GM19395 (cell line): ENCODE data around the gene FDX2.
"Not testable (repeated sequence)": the region's sequence is repeated elsewhere in the genome, so short reads cannot be mapped to it uniquely, and the experiment has no call there.

Experiments
- ATAC-seq: cut with Tn5 transposase; IDR thresholded peaks from one replicate; pipeline ENCODE4 v1.9.1; 2021; ENCODE audit warnings: mild to moderate bottlenecking, moderate library complexity; ENCODE audit not compliant: unreplicated experiment

The FDX2 gene

DNA sequence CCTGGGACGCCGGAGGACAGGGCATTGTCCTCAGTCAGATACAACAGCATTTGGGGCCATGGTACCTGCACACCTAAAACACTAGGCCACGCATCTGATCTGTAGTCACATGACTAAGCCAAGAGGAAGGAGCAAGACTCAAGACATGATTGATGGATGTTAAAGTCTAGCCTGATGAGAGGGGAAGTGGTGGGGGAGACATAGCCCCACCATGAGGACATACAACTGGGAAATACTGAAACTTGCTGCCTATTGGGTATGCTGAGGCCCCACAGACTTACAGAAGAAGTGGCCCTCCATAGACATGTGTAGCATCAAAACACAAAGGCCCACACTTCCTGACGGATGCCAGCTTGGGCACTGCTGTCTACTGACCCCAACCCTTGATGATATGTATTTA lies 30.4 kb downstream of the FDX2 start:
- no peak for ATAC-seq

DNA sequence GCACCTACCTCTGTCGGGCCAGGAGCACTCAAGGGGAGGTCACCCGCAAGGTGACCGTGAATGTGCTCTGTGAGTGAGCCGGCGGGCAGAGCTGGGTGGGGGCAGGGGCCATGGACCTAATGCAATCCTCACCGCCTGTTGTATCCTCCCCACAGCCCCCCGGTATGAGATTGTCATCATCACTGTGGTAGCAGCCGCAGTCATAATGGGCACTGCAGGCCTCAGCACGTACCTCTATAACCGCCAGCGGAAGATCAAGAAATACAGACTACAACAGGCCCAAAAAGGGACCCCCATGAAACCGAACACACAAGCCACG lies 30.9 kb downstream of the FDX2 start:
- no peak for ATAC-seq

DNA sequence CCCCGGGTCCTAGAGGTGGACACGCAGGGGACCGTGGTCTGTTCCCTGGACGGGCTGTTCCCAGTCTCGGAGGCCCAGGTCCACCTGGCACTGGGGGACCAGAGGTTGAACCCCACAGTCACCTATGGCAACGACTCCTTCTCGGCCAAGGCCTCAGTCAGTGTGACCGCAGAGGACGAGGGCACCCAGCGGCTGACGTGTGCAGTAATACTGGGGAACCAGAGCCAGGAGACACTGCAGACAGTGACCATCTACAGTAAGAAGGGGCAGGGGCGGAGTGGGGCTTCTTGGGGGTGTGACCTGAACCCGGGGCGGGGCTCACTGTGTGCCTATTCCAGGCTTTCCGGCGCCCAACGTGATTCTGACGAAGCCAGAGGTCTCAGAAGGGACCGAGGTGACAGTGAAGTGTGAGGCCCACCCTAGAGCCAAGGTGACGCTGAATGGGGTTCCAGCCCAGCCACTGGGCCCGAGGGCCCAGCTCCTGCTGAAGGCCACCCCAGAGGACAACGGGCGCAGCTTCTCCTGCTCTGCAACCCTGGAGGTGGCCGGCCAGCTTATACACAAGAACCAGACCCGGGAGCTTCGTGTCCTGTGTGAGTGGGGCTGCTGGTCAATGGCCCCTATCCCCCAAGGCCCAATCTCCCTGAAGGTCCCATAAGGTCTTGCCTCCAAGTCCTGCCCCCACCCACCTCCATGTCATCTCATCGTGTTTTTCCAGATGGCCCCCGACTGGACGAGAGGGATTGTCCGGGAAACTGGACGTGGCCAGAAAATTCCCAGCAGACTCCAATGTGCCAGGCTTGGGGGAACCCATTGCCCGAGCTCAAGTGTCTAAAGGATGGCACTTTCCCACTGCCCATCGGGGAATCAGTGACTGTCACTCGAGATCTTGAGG lies 31.5 kb downstream of the FDX2 start:
- ATAC-seq: no peak

DNA sequence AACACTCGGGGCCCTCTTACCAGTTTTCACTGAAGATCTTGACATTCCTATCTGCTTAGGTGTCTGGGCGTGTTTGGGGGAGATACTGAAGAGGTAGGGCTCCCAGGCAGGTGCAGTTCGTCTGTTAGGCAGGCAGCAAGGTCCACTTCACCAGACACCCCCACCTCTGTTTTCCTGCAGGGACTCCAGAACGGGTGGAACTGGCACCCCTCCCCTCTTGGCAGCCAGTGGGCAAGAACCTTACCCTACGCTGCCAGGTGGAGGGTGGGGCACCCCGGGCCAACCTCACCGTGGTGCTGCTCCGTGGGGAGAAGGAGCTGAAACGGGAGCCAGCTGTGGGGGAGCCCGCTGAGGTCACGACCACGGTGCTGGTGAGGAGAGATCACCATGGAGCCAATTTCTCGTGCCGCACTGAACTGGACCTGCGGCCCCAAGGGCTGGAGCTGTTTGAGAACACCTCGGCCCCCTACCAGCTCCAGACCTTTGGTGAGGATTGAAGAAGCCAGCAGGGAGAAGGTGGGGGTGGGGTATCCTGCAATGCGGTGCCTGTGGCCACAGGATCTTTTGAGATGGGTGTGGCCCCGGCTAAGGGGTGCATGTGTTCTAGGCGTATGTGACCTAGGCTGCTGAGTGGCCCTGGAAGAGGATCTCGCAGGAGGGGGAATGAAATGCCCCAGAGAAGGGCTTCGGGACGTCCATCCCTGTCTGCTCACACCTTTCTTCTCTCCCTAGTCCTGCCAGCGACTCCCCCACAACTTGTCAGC lies 32.3 kb downstream of the FDX2 start:
- ATAC-seq: no peak

DNA sequence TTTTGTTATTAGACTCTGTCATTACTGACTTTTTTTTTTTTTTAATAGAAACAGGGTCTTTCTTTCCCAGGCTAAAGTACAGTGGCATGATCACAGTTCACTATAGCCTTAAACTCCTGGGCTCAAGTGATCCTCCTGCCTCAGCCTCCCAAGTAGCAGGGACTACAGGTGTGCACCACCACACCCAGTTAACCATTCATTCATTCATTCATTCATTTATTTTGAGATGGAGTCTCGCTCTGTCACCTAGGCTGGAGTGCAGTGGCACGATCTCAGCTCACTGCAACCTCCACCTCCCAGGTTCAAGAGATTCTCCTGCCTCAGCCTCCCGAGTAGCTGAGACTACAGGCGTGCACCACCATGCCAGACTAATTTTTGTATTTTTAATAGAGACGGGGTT lies 33.8 kb downstream of the FDX2 start:
- ATAC-seq: not testable (repeated sequence)

DNA sequence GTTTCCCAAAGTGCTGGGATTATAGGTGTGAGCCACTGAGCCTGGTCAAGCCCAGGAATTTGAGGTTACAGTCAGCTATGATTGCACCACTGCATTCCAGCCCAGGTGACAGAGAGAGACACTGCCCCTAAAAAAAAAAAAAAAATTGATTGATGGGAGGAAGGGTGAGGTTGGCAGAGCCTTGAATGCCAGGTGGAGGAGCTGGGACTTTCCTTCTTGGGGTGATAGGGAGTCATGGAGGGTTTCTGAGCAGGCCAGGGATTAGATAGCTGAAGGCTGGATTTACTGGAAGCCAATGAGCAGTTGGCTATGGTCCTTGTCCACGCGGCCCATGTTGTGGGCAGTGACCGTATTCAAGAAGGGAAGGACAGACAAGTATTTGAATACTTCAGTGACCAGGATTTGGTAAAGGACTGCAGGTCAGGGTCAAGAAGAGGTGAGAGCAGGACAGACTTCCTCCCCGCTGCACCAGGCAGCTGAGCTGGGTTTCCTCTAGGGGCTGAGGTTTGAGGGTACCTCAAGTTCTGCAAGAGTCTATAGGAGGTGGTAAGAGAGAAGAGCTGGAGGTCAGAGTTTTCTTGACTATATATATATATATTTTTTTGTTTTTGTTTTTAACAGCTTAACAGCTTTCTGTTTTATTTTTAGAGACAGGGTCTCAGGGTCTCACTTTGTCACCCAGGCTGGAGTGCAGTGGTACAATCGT lies 35.9 kb downstream of the FDX2 start:
- ATAC-seq: no peak

DNA sequence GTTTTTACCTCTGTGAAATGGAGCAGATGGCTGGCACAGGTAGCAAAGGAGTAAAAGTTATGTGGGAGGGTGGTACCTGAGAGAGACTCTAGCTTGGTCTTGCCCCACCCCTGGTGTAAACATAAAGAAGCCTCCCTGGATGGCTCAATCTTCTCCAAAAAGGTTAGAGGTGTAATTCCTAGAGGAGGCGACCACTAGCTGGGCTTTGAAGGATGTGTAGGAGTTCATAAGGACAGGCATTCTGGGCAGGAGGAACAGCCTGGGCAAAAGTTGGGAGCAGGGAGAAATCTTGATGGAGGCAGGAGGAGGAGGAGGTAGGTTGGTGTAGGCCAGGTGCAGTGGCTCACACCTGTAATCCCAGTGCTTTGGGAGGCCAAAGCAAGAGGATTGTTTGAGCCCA lies 36.9 kb downstream of the FDX2 start:
- no peak for ATAC-seq

DNA sequence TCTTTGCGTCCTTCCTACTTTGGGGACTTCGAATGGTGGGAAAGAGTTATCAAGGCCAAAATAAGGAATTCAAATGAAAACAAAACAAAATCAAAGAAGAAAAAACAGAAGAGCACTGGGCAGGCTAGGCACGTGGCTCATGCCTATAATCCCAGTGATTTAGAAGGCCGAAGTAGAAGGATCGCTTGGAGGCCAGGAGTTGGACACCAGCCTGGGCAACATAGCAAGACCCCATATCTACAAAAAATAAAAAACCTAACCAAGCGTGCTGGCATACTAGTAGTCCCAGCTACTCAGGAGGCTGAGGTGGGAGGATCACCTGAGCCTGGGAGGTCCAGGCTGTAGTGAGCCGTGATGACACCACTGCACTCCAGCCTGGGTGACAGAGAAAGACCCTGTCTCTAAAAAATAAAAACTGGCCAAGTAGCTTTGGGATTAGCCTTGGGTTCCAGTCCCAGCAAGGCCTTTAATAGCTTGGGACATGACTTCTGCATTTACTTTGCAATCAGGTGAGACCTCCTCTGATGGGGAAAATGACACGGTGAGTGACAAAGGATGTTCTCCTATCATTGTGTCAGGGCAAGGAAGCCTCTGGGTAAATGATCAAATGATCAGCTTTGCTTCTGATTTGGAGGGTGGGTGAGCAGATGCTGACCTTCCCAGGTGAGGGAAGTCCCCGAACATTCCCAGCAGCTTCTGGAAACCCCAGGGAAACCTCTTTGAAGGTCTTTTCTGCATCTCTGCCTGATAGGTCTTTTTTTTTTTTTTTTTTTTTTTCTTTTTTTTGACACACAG lies 37.8 kb downstream of the FDX2 start:
- ATAC-seq: no peak

DNA sequence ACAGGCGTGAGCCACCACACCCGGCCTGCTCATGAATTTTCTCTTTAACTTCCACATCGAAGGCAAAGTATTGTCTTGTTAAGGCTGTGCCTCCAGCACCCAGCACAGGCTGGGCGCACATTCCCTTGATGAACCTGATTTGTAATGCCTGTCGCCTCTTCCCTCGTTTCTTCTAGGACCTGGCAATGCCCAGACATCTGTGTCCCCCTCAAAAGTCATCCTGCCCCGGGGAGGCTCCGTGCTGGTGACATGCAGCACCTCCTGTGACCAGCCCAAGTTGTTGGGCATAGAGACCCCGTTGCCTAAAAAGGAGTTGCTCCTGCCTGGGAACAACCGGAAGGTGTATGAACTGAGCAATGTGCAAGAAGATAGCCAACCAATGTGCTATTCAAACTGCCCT lies 41.2 kb downstream of the FDX2 start:
- no peak for ATAC-seq

DNA sequence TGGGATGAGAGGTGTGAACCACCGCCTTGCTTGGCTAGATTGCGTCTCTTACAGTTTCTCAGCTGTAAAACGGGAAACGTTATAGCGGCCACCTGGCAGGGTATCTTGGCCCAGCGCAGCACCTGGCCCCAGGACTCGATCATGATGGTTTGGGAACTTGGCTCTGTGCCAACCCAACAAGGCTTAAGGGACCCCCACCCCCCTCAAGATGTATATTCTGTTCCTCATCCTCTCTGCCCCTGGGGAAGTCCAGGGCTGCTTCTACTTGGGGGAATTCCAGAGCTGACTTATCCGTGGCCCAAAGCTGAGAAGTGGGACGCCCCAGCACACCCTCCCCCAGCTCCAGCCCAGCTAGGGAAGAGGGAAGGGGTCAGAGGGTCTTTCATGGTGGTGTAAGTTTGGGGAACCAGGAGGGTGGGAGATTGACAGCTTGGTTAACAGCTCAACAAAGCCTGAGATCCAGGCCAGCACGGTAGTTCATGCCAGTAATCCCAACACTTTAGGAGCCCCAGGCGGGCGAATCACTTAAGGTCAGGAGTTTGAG lies 44.2 kb downstream of the FDX2 start:
- ATAC-seq: no peak

DNA sequence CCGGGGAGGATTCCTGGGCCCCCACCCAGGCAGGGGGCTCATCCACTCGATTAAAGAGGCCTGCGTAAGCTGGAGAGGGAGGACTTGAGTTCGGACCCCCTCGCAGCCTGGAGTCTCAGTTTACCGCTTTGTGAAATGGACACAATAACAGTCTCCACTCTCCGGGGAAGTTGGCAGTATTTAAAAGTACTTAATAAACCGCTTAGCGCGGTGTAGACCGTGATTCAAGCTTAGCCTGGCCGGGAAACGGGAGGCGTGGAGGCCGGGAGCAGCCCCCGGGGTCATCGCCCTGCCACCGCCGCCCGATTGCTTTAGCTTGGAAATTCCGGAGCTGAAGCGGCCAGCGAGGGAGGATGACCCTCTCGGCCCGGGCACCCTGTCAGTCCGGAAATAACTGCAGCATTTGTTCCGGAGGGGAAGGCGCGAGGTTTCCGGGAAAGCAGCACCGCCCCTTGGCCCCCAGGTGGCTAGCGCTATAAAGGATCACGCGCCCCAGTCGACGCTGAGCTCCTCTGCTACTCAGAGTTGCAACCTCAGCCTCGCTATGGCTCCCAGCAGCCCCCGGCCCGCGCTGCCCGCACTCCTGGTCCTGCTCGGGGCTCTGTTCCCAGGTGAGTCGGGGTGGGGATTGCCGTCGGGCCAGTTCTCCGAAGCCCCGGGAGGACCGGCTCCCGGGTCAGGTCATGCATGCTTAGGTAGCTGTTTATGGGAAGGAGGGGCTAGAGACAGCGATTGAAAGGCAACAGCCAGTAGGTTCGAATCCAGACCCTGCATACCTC lies 45.0 kb downstream of the FDX2 start, which contains the start of gene ICAM1:
ICAM1 (plus strand) TSS at position 505 of the 779 bp plus-strand sequence; CDS start at position 545, 40 bp downstream.
- ATAC-seq: no peak

DNA sequence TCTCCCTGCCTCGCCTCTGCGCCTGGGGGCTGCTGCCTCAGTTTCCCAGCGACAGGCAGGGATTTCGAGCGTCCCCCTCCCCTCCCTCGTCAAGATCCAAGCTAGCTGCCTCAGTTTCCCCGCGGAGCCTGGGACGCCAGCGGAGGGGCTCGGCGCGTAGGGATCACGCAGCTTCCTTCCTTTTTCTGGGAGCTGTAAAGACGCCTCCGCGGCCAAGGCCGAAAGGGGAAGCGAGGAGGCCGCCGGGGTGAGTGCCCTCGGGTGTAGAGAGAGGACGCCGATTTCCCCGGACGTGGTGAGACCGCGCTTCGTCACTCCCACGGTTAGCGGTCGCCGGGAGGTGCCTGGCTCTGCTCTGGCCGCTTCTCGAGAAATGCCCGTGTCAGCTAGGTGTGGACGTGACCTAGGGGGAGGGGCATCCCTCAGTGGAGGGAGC lies 45.6 kb downstream of the FDX2 start:
- no peak for ATAC-seq

DNA sequence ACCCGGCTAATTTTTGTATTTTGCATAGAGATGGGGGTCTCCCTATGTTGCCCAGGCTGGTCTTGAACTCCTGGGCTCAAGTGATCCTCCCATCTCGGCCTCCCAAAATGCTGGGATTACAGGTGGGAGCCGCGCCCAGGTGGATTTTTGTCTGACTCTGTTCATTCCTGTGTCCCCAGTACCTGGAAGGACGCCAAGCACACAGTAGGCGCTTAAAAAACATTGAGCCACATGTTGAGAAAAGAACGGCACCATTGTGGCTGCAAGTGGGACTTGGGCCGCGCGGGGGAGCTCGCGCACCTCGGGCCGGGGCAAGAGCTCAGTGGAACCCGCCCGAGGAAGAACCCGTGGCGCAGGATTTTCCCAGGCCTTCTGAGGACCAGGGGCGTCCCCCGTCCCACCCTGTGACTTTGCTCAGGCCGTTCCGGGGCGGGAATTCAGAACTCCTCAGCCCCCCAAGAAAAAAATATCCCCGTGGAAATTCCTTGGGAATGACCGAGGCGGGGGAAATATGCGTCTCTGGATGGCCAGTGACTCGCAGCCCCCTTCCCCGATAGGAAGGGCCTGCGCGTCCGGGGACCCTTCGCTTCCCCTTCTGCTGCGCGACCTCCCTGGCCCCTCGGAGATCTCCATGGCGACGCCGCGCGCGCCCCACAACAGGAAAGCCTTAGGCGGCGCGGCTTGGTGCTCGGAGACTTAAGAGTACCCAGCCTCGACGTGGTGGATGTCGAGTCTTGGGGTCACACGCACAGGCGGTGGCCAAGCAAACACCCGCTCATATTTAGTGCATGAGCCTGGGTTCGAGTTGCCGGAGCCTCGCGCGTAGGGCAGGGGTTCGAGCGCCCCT lies 46.3 kb downstream of the FDX2 start:
- no peak for ATAC-seq

DNA sequence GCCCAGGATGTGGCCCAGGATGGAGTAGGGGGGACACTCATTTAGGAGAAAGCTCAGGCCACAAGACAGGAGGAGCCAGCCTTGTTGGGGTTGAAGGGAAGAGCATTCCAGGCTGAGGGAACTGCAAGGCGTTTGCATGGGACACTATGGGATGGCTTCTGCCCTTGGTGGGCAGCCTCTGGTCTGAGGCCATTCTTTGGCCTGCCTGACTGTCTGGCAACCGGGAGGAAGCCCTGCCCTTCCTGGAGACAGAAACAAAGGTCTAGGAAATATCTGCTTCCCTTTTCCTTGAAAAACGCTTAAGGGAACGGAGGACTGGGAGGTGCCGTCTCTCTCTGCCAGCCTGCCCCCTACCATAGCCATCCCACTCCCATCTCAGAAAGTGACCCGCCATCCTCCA lies 47.7 kb downstream of the FDX2 start:
- ATAC-seq: no peak

DNA sequence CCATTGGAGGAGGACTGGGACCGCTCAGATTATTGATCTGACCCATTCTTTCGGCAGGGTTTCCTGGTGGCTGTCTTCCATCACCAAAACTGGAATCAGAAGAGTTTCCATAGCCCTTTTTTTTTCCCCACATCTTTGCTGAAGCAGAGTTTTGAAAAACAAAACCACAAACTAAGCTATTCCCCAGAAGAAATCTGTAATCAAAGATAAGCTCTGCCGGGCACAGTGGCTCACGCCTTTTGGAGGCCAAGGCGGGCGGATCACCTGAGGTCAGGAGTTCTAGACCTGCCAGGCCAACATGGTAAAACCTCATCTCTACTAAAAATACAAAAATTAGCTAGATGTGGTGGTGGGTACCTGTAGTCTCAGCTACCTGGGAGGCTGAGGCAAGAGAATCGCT lies 49.1 kb downstream of the FDX2 start:
- ATAC-seq: no peak

DNA sequence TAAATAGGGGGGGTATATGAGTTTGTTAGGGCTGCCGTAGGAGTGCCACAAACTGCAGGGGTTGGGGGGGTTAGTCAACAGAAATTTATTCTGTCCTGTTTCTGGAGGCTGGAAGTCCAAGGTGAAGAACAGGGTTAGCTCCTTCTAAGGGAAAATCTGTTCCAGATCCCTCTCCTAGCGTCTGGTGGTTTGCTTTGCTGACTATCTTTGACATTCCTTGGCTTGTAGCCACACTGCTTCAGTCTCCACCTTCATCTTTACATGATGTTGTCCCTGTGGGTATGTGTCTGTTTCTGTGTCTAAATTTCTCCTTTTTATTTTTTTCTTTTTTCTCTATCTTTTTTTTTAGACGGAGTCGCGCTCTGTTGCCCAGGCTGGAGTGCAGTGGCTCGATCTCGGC lies 53.0 kb downstream of the FDX2 start:
- no peak for ATAC-seq

DNA sequence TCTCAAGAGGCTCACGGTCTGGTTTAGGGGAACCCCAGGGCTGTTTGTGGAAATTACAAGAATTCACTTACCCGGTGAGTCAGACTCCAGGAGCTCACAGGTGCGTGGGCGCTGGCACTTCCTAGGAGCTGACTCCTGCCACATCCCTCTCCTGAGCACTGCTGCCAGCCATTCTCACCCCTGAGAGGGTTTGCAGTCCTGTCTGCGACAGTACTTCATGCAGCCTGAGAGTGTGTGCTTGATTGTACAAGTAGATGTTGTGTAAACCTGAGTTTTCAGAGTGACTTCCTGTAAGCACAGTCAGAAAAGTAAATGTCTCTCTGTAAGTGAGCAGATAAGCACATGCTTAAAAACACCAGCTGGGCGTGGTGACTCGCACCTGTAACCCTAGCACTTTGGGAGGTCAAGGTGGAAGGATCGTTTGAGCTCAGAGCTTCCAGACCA lies 55.7 kb downstream of the FDX2 start:
- no peak for ATAC-seq
